A673 (cell line): ENCODE data around the gene DPP10.

Experiments
- CTCF ChIP-seq: fragments of 300-800, 200-600 bp; sonication (generic); conservative IDR thresholded peaks from 2 replicates; pipeline ENCODE4 v1.5.1; 2017; ENCODE audit warnings: low read depth, mild to moderate bottlenecking, antibody characterized with exemption, low read length, moderate library complexity, mixed read lengths
- EZH2 ChIP-seq: fragments of 200-600 bp; sonication (generic); IDR thresholded peaks from 2 replicates; pipeline ENCODE4 v1.6.1; 2017; ENCODE audit warnings: borderline replicate concordance, low read depth, mild to moderate bottlenecking, mixed read lengths, antibody characterized with exemption, low read length; ENCODE audit not compliant: poor library complexity, severe bottlenecking

GRCh38 chr2:114426756-114427155, 15.7 kb upstream of the DPP10 start:
- TF ChIP-seq CTCF (no peak), EZH2 (no peak)
